ENCODE results near the gene UTF1.

The UTF1 gene

DNA sequence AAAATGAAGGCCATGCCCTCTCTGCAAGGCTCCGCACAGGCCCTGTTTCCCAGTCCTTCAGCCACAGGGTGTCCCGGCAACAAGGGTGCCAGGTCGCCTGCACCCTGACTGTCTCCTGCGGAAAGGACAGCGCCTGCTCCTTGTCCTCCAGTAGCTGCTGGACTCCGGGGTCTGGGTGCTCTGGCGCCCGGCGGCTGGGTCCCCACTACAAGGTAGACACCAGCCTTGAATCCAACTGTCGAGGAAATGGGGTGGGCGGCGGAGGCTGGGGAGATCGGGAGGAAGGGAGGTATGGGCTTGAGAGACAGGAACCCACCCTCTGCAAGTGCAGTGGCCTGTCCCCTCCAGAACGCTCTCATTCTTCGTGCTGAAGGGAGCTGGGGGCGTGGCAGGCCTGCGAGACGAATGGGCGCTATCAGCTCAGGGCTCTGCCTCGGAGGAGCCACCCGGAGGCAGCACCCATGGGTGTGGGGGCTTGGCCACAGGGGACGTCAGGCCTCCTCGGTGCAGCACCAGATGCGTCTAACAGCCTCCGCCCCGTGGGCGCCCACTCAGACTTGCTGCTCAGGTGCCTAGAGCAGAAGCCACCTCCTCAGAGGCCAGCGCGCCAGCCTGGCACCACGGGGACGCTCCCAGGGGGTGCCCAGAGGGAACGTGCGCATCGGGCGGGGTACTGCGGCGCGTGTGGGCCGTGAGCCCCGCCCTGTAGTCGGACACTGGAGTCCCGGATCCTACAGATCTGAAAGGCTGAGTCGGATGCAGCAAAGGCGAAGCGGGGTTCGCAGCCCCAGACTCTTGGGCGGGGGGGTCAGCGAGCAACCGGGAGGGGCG, 31.1 kb downstream of the UTF1 start (continued):
- TF ChIP-seq, protein P1, sequence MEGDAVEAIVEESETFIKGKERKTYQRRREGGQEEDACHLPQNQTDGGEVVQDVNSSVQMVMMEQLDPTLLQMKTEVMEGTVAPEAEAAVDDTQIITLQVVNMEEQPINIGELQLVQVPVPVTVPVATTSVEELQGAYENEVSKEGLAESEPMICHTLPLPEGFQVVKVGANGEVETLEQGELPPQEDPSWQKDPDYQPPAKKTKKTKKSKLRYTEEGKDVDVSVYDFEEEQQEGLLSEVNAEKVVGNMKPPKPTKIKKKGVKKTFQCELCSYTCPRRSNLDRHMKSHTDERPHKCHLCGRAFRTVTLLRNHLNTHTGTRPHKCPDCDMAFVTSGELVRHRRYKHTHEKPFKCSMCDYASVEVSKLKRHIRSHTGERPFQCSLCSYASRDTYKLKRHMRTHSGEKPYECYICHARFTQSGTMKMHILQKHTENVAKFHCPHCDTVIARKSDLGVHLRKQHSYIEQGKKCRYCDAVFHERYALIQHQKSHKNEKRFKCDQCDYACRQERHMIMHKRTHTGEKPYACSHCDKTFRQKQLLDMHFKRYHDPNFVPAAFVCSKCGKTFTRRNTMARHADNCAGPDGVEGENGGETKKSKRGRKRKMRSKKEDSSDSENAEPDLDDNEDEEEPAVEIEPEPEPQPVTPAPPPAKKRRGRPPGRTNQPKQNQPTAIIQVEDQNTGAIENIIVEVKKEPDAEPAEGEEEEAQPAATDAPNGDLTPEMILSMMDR (tag by site-specific recombination; IDR thresholded peaks at IDR 0.05), result 0 out of 2 replicates have a peak, but pooled peaks have one; percentile 31
- no peak for TF ChIP-seq ZNF202 (tag by site-specific recombination; IDR thresholded peaks at IDR 0.05; ENCODE audit: borderline replicate concordance)
- no peak for TF ChIP-seq ZNF621 (tag by site-specific recombination; IDR thresholded peaks at IDR 0.05)
- TF ChIP-seq, protein P2, sequence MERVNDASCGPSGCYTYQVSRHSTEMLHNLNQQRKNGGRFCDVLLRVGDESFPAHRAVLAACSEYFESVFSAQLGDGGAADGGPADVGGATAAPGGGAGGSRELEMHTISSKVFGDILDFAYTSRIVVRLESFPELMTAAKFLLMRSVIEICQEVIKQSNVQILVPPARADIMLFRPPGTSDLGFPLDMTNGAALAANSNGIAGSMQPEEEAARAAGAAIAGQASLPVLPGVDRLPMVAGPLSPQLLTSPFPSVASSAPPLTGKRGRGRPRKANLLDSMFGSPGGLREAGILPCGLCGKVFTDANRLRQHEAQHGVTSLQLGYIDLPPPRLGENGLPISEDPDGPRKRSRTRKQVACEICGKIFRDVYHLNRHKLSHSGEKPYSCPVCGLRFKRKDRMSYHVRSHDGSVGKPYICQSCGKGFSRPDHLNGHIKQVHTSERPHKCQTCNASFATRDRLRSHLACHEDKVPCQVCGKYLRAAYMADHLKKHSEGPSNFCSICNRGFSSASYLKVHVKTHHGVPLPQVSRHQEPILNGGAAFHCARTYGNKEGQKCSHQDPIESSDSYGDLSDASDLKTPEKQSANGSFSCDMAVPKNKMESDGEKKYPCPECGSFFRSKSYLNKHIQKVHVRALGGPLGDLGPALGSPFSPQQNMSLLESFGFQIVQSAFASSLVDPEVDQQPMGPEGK (tag by site-specific recombination; IDR thresholded peaks at IDR 0.05), result peak; percentile 69
- TF ChIP-seq, protein P3, sequence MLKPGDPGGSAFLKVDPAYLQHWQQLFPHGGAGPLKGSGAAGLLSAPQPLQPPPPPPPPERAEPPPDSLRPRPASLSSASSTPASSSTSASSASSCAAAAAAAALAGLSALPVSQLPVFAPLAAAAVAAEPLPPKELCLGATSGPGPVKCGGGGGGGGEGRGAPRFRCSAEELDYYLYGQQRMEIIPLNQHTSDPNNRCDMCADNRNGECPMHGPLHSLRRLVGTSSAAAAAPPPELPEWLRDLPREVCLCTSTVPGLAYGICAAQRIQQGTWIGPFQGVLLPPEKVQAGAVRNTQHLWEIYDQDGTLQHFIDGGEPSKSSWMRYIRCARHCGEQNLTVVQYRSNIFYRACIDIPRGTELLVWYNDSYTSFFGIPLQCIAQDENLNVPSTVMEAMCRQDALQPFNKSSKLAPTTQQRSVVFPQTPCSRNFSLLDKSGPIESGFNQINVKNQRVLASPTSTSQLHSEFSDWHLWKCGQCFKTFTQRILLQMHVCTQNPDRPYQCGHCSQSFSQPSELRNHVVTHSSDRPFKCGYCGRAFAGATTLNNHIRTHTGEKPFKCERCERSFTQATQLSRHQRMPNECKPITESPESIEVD (tag by site-specific recombination; IDR thresholded peaks at IDR 0.05), result no peak
- TF ChIP-seq, protein P4, sequence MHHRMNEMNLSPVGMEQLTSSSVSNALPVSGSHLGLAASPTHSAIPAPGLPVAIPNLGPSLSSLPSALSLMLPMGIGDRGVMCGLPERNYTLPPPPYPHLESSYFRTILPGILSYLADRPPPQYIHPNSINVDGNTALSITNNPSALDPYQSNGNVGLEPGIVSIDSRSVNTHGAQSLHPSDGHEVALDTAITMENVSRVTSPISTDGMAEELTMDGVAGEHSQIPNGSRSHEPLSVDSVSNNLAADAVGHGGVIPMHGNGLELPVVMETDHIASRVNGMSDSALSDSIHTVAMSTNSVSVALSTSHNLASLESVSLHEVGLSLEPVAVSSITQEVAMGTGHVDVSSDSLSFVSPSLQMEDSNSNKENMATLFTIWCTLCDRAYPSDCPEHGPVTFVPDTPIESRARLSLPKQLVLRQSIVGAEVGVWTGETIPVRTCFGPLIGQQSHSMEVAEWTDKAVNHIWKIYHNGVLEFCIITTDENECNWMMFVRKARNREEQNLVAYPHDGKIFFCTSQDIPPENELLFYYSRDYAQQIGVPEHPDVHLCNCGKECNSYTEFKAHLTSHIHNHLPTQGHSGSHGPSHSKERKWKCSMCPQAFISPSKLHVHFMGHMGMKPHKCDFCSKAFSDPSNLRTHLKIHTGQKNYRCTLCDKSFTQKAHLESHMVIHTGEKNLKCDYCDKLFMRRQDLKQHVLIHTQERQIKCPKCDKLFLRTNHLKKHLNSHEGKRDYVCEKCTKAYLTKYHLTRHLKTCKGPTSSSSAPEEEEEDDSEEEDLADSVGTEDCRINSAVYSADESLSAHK (tag by site-specific recombination; IDR thresholded peaks at IDR 0.05), result no peak
- TF ChIP-seq ZNF133 (tag by site-specific recombination; IDR thresholded peaks at IDR 0.05), result no peak
- TF ChIP-seq, protein P5, sequence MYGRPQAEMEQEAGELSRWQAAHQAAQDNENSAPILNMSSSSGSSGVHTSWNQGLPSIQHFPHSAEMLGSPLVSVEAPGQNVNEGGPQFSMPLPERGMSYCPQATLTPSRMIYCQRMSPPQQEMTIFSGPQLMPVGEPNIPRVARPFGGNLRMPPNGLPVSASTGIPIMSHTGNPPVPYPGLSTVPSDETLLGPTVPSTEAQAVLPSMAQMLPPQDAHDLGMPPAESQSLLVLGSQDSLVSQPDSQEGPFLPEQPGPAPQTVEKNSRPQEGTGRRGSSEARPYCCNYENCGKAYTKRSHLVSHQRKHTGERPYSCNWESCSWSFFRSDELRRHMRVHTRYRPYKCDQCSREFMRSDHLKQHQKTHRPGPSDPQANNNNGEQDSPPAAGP (tag by site-specific recombination; IDR thresholded peaks at IDR 0.05), result peak; percentile 59; the same call in 1 of the 2 replicates
- no peak for TF ChIP-seq ZNF747 (tag by site-specific recombination; IDR thresholded peaks at IDR 0.05)
- TF ChIP-seq ZIC2 (tag by site-specific recombination; IDR thresholded peaks at IDR 0.05), result peak; percentile 87
- TF ChIP-seq, protein P6, sequence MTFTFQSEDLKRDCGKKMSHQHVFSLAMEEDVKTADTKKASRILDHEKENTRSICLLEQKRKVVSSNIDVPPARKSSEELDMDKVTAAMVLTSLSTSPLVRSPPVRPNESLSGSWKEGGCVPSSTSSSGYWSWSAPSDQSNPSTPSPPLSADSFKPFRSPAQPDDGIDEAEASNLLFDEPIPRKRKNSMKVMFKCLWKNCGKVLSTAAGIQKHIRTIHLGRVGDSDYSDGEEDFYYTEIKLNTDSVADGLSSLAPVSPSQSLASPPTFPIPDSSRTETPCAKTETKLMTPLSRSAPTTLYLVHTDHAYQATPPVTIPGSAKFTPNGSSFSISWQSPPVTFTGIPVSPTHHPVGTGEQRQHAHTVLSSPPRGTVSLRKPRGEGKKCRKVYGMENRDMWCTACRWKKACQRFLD (tag by site-specific recombination; IDR thresholded peaks at IDR 0.05), result no peak
- no peak for TF ChIP-seq ZNF76 (tag by site-specific recombination; IDR thresholded peaks at IDR 0.05; ENCODE audit: borderline replicate concordance, low read depth)
- TF ChIP-seq, protein P7, sequence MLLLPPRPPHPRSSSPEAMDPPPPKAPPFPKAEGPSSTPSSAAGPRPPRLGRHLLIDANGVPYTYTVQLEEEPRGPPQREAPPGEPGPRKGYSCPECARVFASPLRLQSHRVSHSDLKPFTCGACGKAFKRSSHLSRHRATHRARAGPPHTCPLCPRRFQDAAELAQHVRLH (tag by site-specific recombination; IDR thresholded peaks at IDR 0.05), result no peak
- no peak for TF ChIP-seq ZNF600 (tag by site-specific recombination; IDR thresholded peaks at IDR 0.05)
- no peak for TF ChIP-seq ZNF223 (tag by site-specific recombination; IDR thresholded peaks at IDR 0.05)
- TF ChIP-seq ZNF433 (tag by site-specific recombination; IDR thresholded peaks at IDR 0.05; ENCODE audit: low read depth), result no peak
- TF ChIP-seq ZNF155 (tag by site-specific recombination; IDR thresholded peaks at IDR 0.05), result no peak
- TF ChIP-seq, protein P8, sequence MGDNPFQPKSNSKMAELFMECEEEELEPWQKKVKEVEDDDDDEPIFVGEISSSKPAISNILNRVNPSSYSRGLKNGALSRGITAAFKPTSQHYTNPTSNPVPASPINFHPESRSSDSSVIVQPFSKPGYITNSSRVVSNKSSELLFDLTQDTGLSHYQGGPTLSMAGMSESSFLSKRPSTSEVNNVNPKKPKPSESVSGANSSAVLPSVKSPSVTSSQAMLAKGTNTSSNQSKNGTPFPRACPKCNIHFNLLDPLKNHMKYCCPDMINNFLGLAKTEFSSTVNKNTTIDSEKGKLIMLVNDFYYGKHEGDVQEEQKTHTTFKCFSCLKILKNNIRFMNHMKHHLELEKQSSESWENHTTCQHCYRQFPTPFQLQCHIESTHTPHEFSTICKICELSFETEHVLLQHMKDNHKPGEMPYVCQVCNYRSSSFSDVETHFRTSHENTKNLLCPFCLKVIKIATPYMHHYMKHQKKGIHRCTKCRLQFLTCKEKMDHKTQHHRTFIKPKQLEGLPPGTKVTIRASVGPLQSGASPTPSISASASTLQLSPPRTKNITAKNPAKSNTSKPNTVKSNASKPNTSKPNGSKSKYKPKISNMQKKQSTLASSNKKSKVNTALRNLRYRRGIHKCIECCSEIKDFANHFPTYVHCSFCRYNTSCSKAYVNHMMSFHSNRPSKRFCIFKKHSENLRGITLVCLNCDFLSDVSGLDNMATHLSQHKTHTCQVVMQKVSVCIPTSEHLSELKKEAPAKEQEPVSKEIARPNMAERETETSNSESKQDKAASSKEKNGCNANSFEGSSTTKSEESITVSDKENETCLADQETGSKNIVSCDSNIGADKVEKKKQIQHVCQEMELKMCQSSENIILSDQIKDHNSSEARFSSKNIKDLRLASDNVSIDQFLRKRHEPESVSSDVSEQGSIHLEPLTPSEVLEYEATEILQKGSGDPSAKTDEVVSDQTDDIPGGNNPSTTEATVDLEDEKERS (tag by site-specific recombination; IDR thresholded peaks at IDR 0.05), result no peak
- TF ChIP-seq ZNF214 (tag by site-specific recombination; IDR thresholded peaks at IDR 0.05; ENCODE audit: borderline replicate concordance), result no peak
- TF ChIP-seq ZBTB1 (tag by site-specific recombination; IDR thresholded peaks at IDR 0.05), result no peak
- TF ChIP-seq, protein P9, sequence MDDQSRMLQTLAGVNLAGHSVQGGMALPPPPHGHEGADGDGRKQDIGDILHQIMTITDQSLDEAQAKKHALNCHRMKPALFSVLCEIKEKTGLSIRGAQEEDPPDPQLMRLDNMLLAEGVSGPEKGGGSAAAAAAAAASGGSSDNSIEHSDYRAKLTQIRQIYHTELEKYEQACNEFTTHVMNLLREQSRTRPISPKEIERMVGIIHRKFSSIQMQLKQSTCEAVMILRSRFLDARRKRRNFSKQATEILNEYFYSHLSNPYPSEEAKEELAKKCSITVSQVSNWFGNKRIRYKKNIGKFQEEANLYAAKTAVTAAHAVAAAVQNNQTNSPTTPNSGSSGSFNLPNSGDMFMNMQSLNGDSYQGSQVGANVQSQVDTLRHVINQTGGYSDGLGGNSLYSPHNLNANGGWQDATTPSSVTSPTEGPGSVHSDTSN (CRISPR knock-in tag; IDR thresholded peaks at IDR 0.05), result no peak
- no peak for TF ChIP-seq KLF7 (tag by site-specific recombination; IDR thresholded peaks at IDR 0.05; ENCODE audit: borderline replicate concordance)
- TF ChIP-seq FEZF1 (tag by site-specific recombination; IDR thresholded peaks at IDR 0.05), result no peak
